ENCODE results near the gene GDF3. TPM values are rescaled to one million over a fixed set of nuclear protein-coding genes. Genes with fewer than 3 reads are reported as not detected.
"Not testable (repeated sequence)": the region's sequence is repeated elsewhere in the genome, so short reads cannot be mapped to it uniquely, and the experiment has no call there.

Gene GDF3
- total RNA-seq, result not detected
- polyA plus RNA-seq (2013, experiment 1 of 2), result not detected
- polyA plus RNA-seq (2013, experiment 2 of 2), result not detected
- 0 to 0.10 (median 0) reads per million in 172 experiments for total RNA-seq

- ATAC-seq (ENCODE audit: poor library complexity), result no peak
- TF ChIP-seq CTCF (IDR thresholded peaks at IDR 0.05), result no peak
- Mint-ChIP-seq H3K27me3 (peaks cover 10% of the 10 kb centered on the region), H3K27ac (no peak within 1 kb of the TSS), H3K36me3 (ENCODE audit: low read depth) (no peaks in the 10 kb centered on the region), H3K4me3 (no peak within 1 kb of the TSS), H3K9me3 (no peaks in the 10 kb centered on the region), H3K4me1 (ENCODE audit: low read depth) (peaks cover 15% of the 10 kb centered on the region)
- POLR2A ChIA-PET, result no interaction called here
- no peak within 1 kb of the TSS for H3K27ac ChIP-seq (ENCODE audit: low read depth in 1 of 2, low read length in 2 of 2)
- H3K4me3 ChIP-seq (ENCODE audit: low read length), result no peak within 1 kb of the TSS
- intact Hi-C loops (cut with DNase I, micrococcal nuclease), result no loop called here
- H3K9me3 ChIP-seq (ENCODE audit: control insufficient read depth in 1 of 2, insufficient read depth in 1 of 2, low read length in 2 of 2), result no peaks in the 10 kb centered on the region
- DNase-seq, result no peak
- H3K4me1 ChIP-seq (ENCODE audit: insufficient read depth, low read length), result peaks cover 4% of the 10 kb centered on the region
- no peaks in the 10 kb centered on the region for H3K27me3 ChIP-seq (ENCODE audit: control insufficient read depth in 1 of 2, insufficient read depth in 2 of 2, low read length in 2 of 2)
- CTCF ChIA-PET, result no interaction called here
- no peaks in the 10 kb centered on the region for H3K36me3 ChIP-seq (ENCODE audit: insufficient read depth, low read length)
Measured at GRCh38 chr12:7695566-7696197, at the start of gene GDF3. TSS of gene GDF3 (minus strand) at chr12:7695775. CDS start at chr12:7695728, 47 bp downstream.

- no peaks in the 10 kb centered on the region for H3K9me3 Mint-ChIP-seq
- DNase-seq (no peak), ATAC-seq (ENCODE audit: poor library complexity) (no peak)
- H3K27me3 Mint-ChIP-seq, result peaks cover 6% of the 10 kb centered on the region
- intact Hi-C loops (cut with DNase I, micrococcal nuclease), result no loop called here
- no peak for TF ChIP-seq CTCF (IDR thresholded peaks at IDR 0.05)
- Histone ChIP-seq H3K4me3 (ENCODE audit: low read length) (no peak overlapping the region), H3K36me3 (ENCODE audit: insufficient read depth, low read length) (no peaks in the 10 kb centered on the region), H3K27me3 (ENCODE audit: control insufficient read depth in 1 of 2, insufficient read depth in 2 of 2, low read length in 2 of 2) (no peaks in the 10 kb centered on the region), H3K9me3 (ENCODE audit: control insufficient read depth in 1 of 2, insufficient read depth in 1 of 2, low read length in 2 of 2) (no peaks in the 10 kb centered on the region), H3K4me1 (ENCODE audit: insufficient read depth, low read length) (no peaks in the 10 kb centered on the region), H3K27ac (ENCODE audit: low read depth in 1 of 2, low read length in 2 of 2) (no peak overlapping the region)
- H3K4me1 Mint-ChIP-seq (ENCODE audit: low read depth), result no peaks in the 10 kb centered on the region
- CTCF ChIA-PET, result no interaction called here
- no peaks in the 10 kb centered on the region for H3K36me3 Mint-ChIP-seq (ENCODE audit: low read depth)
- H3K27ac Mint-ChIP-seq, result no peak overlapping the region
- POLR2A ChIA-PET, result no interaction called here
- no peak overlapping the region for H3K4me3 Mint-ChIP-seq
Measured at GRCh38 chr12:7732993-7733392, 37.4 kb upstream of the GDF3 start.

GRCh38 chr12:7731486-7731885 lies 35.9 kb upstream of the GDF3 start:
- ChIA-PET POLR2A (no interaction called here), CTCF (no interaction called here)
- no peaks in the 10 kb centered on the region for H3K36me3 ChIP-seq (ENCODE audit: insufficient read depth, low read length)
- no peak for TF ChIP-seq CTCF (IDR thresholded peaks at IDR 0.05)
- H3K4me1 Mint-ChIP-seq (ENCODE audit: low read depth), result no peaks in the 10 kb centered on the region
- ATAC-seq (ENCODE audit: poor library complexity) (no peak), DNase-seq (no peak)
- no peak overlapping the region for H3K27ac ChIP-seq (ENCODE audit: low read depth in 1 of 2, low read length in 2 of 2)
- H3K4me1 ChIP-seq (ENCODE audit: insufficient read depth, low read length), result no peaks in the 10 kb centered on the region
- intact Hi-C loops (cut with DNase I, micrococcal nuclease), result no loop called here
- no peak overlapping the region for H3K4me3 ChIP-seq (ENCODE audit: low read length)
- H3K9me3 ChIP-seq (ENCODE audit: control insufficient read depth in 1 of 2, insufficient read depth in 1 of 2, low read length in 2 of 2), result no peaks in the 10 kb centered on the region
- no peak overlapping the region for H3K27ac Mint-ChIP-seq
- H3K4me3 Mint-ChIP-seq, result no peak overlapping the region
- H3K36me3 Mint-ChIP-seq (ENCODE audit: low read depth), result no peaks in the 10 kb centered on the region
- H3K27me3 Mint-ChIP-seq, result peaks cover 6% of the 10 kb centered on the region
- H3K9me3 Mint-ChIP-seq, result no peaks in the 10 kb centered on the region
- H3K27me3 ChIP-seq (ENCODE audit: control insufficient read depth in 1 of 2, insufficient read depth in 2 of 2, low read length in 2 of 2), result no peaks in the 10 kb centered on the region

- H3K27ac ChIP-seq (ENCODE audit: low read depth in 1 of 2, low read length in 2 of 2); H3K36me3 Mint-ChIP-seq (ENCODE audit: low read depth); H3K27me3 ChIP-seq (ENCODE audit: control insufficient read depth in 1 of 2, insufficient read depth in 2 of 2, low read length in 2 of 2); POLR2A ChIA-PET; CTCF ChIA-PET; H3K4me1 ChIP-seq (ENCODE audit: insufficient read depth, low read length); H3K4me3 Mint-ChIP-seq; H3K9me3 ChIP-seq (ENCODE audit: control insufficient read depth in 1 of 2, insufficient read depth in 1 of 2, low read length in 2 of 2); ATAC-seq (ENCODE audit: poor library complexity); H3K9me3 Mint-ChIP-seq; intact Hi-C loops (cut with DNase I, micrococcal nuclease); H3K4me1 Mint-ChIP-seq (ENCODE audit: low read depth); H3K4me3 ChIP-seq (ENCODE audit: low read length); DNase-seq; H3K36me3 ChIP-seq (ENCODE audit: insufficient read depth, low read length); H3K27me3 Mint-ChIP-seq; H3K27ac Mint-ChIP-seq: not testable (repeated sequence)
Measured at GRCh38 chr12:7730984-7731383, 35.4 kb upstream of the GDF3 start.

All from CD4-positive, alpha-beta T cell (primary cell).